PC-3 (cell line): ENCODE measurements around the gene SPINK13. TPM values are rescaled to one million over a fixed set of nuclear protein-coding genes. Genes with fewer than 3 reads are reported as not detected.

Source experiments
- ATAC-seq: fragments of 200-7000 bp; cut with Tn5 transposase; 2 replicates; pipeline ENCODE4 v1.9.1; 2020; ENCODE audit warnings: mild to moderate bottlenecking, moderate library complexity
- BruUV-seq: library from RNA; stranded (reverse); fragments of 400-500 nt; replicated peaks from 2 replicates; lab custom pipeline; 2021; lab: Mats Ljungman, UMichigan
- CTCF ChIA-PET: fragments of 300-600 bp; sonication (Branson Sonifier 250); formaldehyde crosslinking; loops from one replicate; lab custom pipeline; 2022; ENCODE audit warnings: antibody characterized with exemption; lab: Charles Lee
- POLR2A ChIA-PET: fragments of 300-600 bp; sonication (Branson Sonifier 250); formaldehyde crosslinking; loops from one replicate; lab custom pipeline; 2022; ENCODE audit warnings: antibody characterized with exemption; ENCODE audit not compliant: unreplicated experiment; lab: Charles Lee
- DNase-seq: peaks from one replicate; pipeline ENCODE4 v3.0.0-alpha.2; 2015
- H2AFZ ChIP-seq: fragments of 300-600 bp; sonication (generic); 2 replicates; pipeline ENCODE4 v1.6.0; 2016; ENCODE audit warnings: antibody characterized with exemption, low read length
- H3F3A ChIP-seq: fragments of 300-600 bp; sonication (generic); one replicate; pipeline ENCODE4 v1.6.0; 2017; ENCODE audit warnings: antibody characterized with exemption, low read length, control low read depth, mild to moderate bottlenecking; ENCODE audit not compliant: unreplicated experiment
- H3K27ac ChIP-seq: fragments of 300-600 bp; sonication (generic); 2 replicates; pipeline ENCODE4 v1.5.1; 2016; ENCODE audit warnings: mild to moderate bottlenecking, low read length
- H3K27me3 ChIP-seq: fragments of 300-600 bp; sonication (generic); 2 replicates; pipeline ENCODE4 v1.6.1; 2016; ENCODE audit warnings: low read length, mixed read lengths
- H3K36me3 ChIP-seq: fragments of 300-600 bp; sonication (generic); 2 replicates; pipeline ENCODE4 v1.6.1; 2016; ENCODE audit warnings: low read depth, mixed run types, low read length, mixed read lengths
- H3K4me1 ChIP-seq: fragments of 300-600 bp; sonication (generic); 2 replicates; pipeline ENCODE4 v1.5.1; 2016; ENCODE audit warnings: low read length; ENCODE audit not compliant: insufficient read depth
- H3K4me2 ChIP-seq: fragments of 300-600 bp; sonication (generic); 2 replicates; pipeline ENCODE4 v1.6.0; 2016; ENCODE audit warnings: low read length
- H3K4me3 ChIP-seq: fragments of 300-600 bp; sonication (generic); 2 replicates; pipeline ENCODE4 v1.5.1; 2016; ENCODE audit warnings: mild to moderate bottlenecking, low read length, mixed read lengths
- H3K79me2 ChIP-seq: fragments of 300-600 bp; sonication (generic); 2 replicates; pipeline ENCODE4 v1.6.1; 2017; ENCODE audit warnings: low read length, mixed read lengths
- H3K9ac ChIP-seq: fragments of 300-600 bp; sonication (generic); 2 replicates; pipeline ENCODE4 v1.6.0; 2016; ENCODE audit warnings: mild to moderate bottlenecking, low read length
- H3K9me2 ChIP-seq: fragments of 300-600 bp; sonication (generic); replicated peaks from 2 replicates; pipeline ENCODE4 v1.6.1; 2016; ENCODE audit warnings: mixed run types, low read length, mixed read lengths
- H3K9me3 ChIP-seq: fragments of 300-600 bp; sonication (generic); 2 replicates; pipeline ENCODE4 v1.6.1; 2016; ENCODE audit warnings: low read length, mixed read lengths
- H4K20me1 ChIP-seq: fragments of 300-600 bp; sonication (generic); 2 replicates; pipeline ENCODE4 v1.6.1; 2016; ENCODE audit warnings: low read length, mixed read lengths
- CTCF ChIP-seq: fragments of 300-600 bp; sonication (generic); conservative IDR thresholded peaks from 2 replicates; pipeline ENCODE4 v1.5.1; 2017; ENCODE audit warnings: antibody characterized with exemption, low read depth, mild to moderate bottlenecking, low read length
- EZH2 ChIP-seq: fragments of 300-600 bp; sonication (generic); IDR thresholded peaks from one replicate; pipeline ENCODE4 v1.6.1; 2017; ENCODE audit warnings: antibody characterized with exemption, mild to moderate bottlenecking, low read length; ENCODE audit not compliant: unreplicated experiment
- EZH2phosphoT487 ChIP-seq: fragments of 300-600 bp; sonication (generic); IDR thresholded peaks from 2 replicates; pipeline ENCODE4 v1.6.1; 2018; ENCODE audit warnings: mild to moderate bottlenecking, antibody characterized with exemption, low read length, borderline replicate concordance
- intact Hi-C: fragments of 100-400 bp; cut with micrococcal nuclease; formaldehyde crosslinking; loops from 2 replicates; pipeline ENCODE4 v1.9.0; 2023
- total RNA-seq: library from RNA; depleted of rRNA; stranded (reverse); fragments of >200 nt; gene quantifications from 2 replicates; pipeline ENCODE4 v1.2.3, GENCODE V29; 2014

SPINK13 gene
- total RNA-seq, 1 experiment from 2014 or later: not detected

GRCh38 chr5:148297731-148298130 lies 29.1 kb downstream of the SPINK13 start:
- ChIA-PET POLR2A (no interaction called here), CTCF (interaction anchor here (0.5 kb wide), 1 partner anchor 78 kb away, joined by 3 read pairs; no protein-coding TSS in a partner anchor)
- H3K79me2 ChIP-seq: no peaks in the 10 kb centered on the region
- H3K4me2 ChIP-seq: no peak overlapping the region
- BruUV-seq: no TSS peak
- intact Hi-C loops: no loop called here
- no peaks in the 10 kb centered on the region for H3K36me3 ChIP-seq
- no peaks in the 10 kb centered on the region for H3K27me3 ChIP-seq
- H3K4me1 ChIP-seq: no peaks in the 10 kb centered on the region
- no peaks in the 10 kb centered on the region for H3F3A ChIP-seq
- H3K9ac ChIP-seq: no peak overlapping the region
- no peaks in the 10 kb centered on the region for H4K20me1 ChIP-seq
- H3K27ac ChIP-seq: no peak overlapping the region
- ATAC-seq: no peak
- no peak overlapping the region for H3K4me3 ChIP-seq
- H3K9me3 ChIP-seq: no peaks in the 10 kb centered on the region
- H2AFZ ChIP-seq: no peak overlapping the region
- peak; percentile 22 for DNase-seq
- TF ChIP-seq EZH2phosphoT487 (no peak), EZH2 (no peak), CTCF (0 out of 2 replicates have a peak, but pooled peaks have one; percentile 26)
- H3K9me2 ChIP-seq: no peaks in the 10 kb centered on the region

- TF ChIP-seq EZH2 (no peak), CTCF (peak; percentile 55), EZH2phosphoT487 (no peak)
- ATAC-seq: peak; percentile 90
- no peaks in the 10 kb centered on the region for H3K36me3 ChIP-seq
- peak; percentile 42 for DNase-seq
- H3K4me2 ChIP-seq: no peak overlapping the region
- no peak overlapping the region for H3K4me3 ChIP-seq
- POLR2A ChIA-PET: no interaction called here
- no peaks in the 10 kb centered on the region for H3K9me2 ChIP-seq
- CTCF ChIA-PET: interaction anchor here (0.6 to 1.2 kb wide), 2 partner anchors 25 to 127 kb away, joined by 3 to 7 read pairs; no protein-coding TSS in a partner anchor
- intact Hi-C loops: loop anchor here (1.0 to 2.0 kb wide), 3 partner anchors 16 to 357 kb away; no protein-coding TSS in a partner anchor
- no peak overlapping the region for H2AFZ ChIP-seq
- no TSS peak for BruUV-seq
- H3K9me3 ChIP-seq: no peaks in the 10 kb centered on the region
- H3K9ac ChIP-seq: no peak overlapping the region
- no peak overlapping the region for H3K27ac ChIP-seq
- no peaks in the 10 kb centered on the region; the same call in 1 of the 2 replicates for H3K4me1 ChIP-seq
- H3F3A ChIP-seq: no peaks in the 10 kb centered on the region
- H3K27me3 ChIP-seq: no peaks in the 10 kb centered on the region
- no peaks in the 10 kb centered on the region for H3K79me2 ChIP-seq
- H4K20me1 ChIP-seq: no peaks in the 10 kb centered on the region
Measured at GRCh38 chr5:148306446-148306845, 37.9 kb downstream of the SPINK13 start.

DNA sequence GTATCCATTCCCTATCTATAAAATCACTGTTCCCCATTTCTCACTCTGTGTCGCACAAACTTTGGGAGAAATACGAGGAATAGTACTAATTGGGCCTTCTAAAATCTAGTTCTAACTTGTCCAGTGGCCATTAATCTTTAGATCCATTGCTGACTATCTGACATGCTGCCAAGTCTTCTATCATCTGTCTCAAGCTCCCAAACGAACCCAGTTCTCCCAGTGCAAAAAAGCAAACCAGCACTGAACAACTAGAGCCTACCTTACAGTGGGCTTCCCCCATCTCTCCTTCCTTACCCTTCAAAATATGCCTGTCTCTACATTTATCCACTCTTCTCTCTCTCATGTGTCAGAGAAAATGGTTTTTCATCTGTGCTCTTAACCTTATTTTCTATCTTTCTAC lies 40.4 kb downstream of the SPINK13 start:
- Histone ChIP-seq H3K4me2 (no peak overlapping the region), H3K27ac (no peak overlapping the region), H2AFZ (no peak overlapping the region), H3K4me1 (peaks cover 10% of the 10 kb centered on the region; the same call in 1 of the 2 replicates), H3K4me3 (no peak overlapping the region), H4K20me1 (no peaks in the 10 kb centered on the region), H3K79me2 (no peaks in the 10 kb centered on the region), H3K27me3 (no peaks in the 10 kb centered on the region), H3F3A (no peaks in the 10 kb centered on the region), H3K9ac (no peak overlapping the region), H3K9me2 (no peaks in the 10 kb centered on the region), H3K36me3 (no peaks in the 10 kb centered on the region), H3K9me3 (no peaks in the 10 kb centered on the region)
- ATAC-seq (no peak), DNase-seq (no peak)
- CTCF ChIA-PET: no interaction called here
- intact Hi-C loops: no loop called here
- TF ChIP-seq EZH2phosphoT487: no peak
- no peak for TF ChIP-seq EZH2
- no peak for TF ChIP-seq CTCF
- POLR2A ChIA-PET: no interaction called here
- BruUV-seq: no TSS peak
